ENCODE measurements around the gene C17orf100.

C17orf100 gene

GRCh38 chr17:6636616-6637457 is 14.7 kb upstream of the C17orf100 start:
- Histone ChIP-seq H3K9me3 (ENCODE audit: control insufficient read depth, insufficient read depth, low read length) (0 out of 2 replicates have a peak, but pooled peaks cover 5% of the 10 kb centered on the region), H3K36me3 (ENCODE audit: insufficient read depth, low read length) (no peaks in the 10 kb centered on the region; the same call in 1 of the 2 replicates), H3K9ac (ENCODE audit: low read depth, low read length) (no peak overlapping the region), H3K4me1 (ENCODE audit: insufficient read depth, low read length) (peaks cover 4% of the 10 kb centered on the region; the same call in 1 of the 2 replicates)

GRCh38 chr17:6637458-6637840 is 14.1 kb upstream of the C17orf100 start:
- H3K9ac ChIP-seq (ENCODE audit: low read depth, low read length) = no peak overlapping the region
- H3K4me1 ChIP-seq (ENCODE audit: insufficient read depth, low read length) = peaks cover 4% of the 10 kb centered on the region; the same call in 1 of the 2 replicates
- H3K9me3 ChIP-seq (ENCODE audit: control insufficient read depth, insufficient read depth, low read length) = 0 out of 2 replicates have a peak, but pooled peaks cover 5% of the 10 kb centered on the region
- H3K36me3 ChIP-seq (ENCODE audit: insufficient read depth, low read length) = no peaks in the 10 kb centered on the region; the same call in 1 of the 2 replicates

- no peaks in the 10 kb centered on the region; the same call in 1 of the 2 replicates for H3K36me3 ChIP-seq (ENCODE audit: insufficient read depth, low read length)
- peaks cover 4% of the 10 kb centered on the region; the same call in 1 of the 2 replicates for H3K4me1 ChIP-seq (ENCODE audit: insufficient read depth, low read length)
- 0 out of 2 replicates have a peak, but pooled peaks cover 5% of the 10 kb centered on the region for H3K9me3 ChIP-seq (ENCODE audit: control insufficient read depth, insufficient read depth, low read length)
- no peak overlapping the region for H3K9ac ChIP-seq (ENCODE audit: low read depth, low read length)
These were observed 13.3 kb upstream of the C17orf100 start for GRCh38 chr17:6638046-6638908.

- peak overlapping the region; percentile 88 for H3K9ac ChIP-seq (ENCODE audit: low read depth, low read length)
These were observed 12.5 kb upstream of the C17orf100 start for GRCh38 chr17:6639014-6639585.

GRCh38 chr17:6639586-6640535 is 11.7 kb upstream of the C17orf100 start:
- peak overlapping the region; percentile 88 for H3K9ac ChIP-seq (ENCODE audit: low read depth, low read length)
- no peaks in the 10 kb centered on the region for H3K36me3 ChIP-seq (ENCODE audit: insufficient read depth, low read length)
- peaks cover 4% of the 10 kb centered on the region; the same call in 1 of the 2 replicates for H3K4me1 ChIP-seq (ENCODE audit: insufficient read depth, low read length)
- no peaks in the 10 kb centered on the region for H3K9me3 ChIP-seq (ENCODE audit: control insufficient read depth, insufficient read depth, low read length)

More at GRCh38 chr17:6639014-6639585, 12.5 kb upstream of the C17orf100 start:
- H3K4me1 ChIP-seq (ENCODE audit: insufficient read depth, low read length) = peaks cover 4% of the 10 kb centered on the region; the same call in 1 of the 2 replicates
- H3K36me3 ChIP-seq (ENCODE audit: insufficient read depth, low read length) = no peaks in the 10 kb centered on the region; the same call in 1 of the 2 replicates
- H3K9me3 ChIP-seq (ENCODE audit: control insufficient read depth, insufficient read depth, low read length) = no peaks in the 10 kb centered on the region

GRCh38 chr17:6640536-6641246 is 10.9 kb upstream of the C17orf100 start, which contains the start of the genes KIAA0753 and TXNDC17:
Gene KIAA0753, minus strand, starts transcription at chr17:6640711. Its CDS starts 5,608 bp downstream, at chr17:6635103.
Gene TXNDC17, plus strand, starts transcription at chr17:6641060. Its CDS starts 23 bp downstream, at chr17:6641083.
- no peaks in the 10 kb centered on the region for H3K9me3 ChIP-seq (ENCODE audit: control insufficient read depth, insufficient read depth, low read length)
- no peaks in the 10 kb centered on the region; the same call in 1 of the 2 replicates for H3K36me3 ChIP-seq (ENCODE audit: insufficient read depth, low read length)
- H3K4me1 ChIP-seq (ENCODE audit: insufficient read depth, low read length) = peaks cover 4% of the 10 kb centered on the region; the same call in 1 of the 2 replicates
- peak within 1 kb of the TSS; percentile 88 for H3K9ac ChIP-seq (ENCODE audit: low read depth, low read length)

GRCh38 chr17:6641247-6641863 is 10.2 kb upstream of the C17orf100 start:
- Histone ChIP-seq H3K36me3 (ENCODE audit: insufficient read depth, low read length) (no peaks in the 10 kb centered on the region; the same call in 1 of the 2 replicates), H3K9ac (ENCODE audit: low read depth, low read length) (peak overlapping the region; percentile 88)

GRCh38 chr17:6642592-6642991 is 9.0 kb upstream of the C17orf100 start:
- H3K9ac ChIP-seq (ENCODE audit: low read depth, low read length) = no peak overlapping the region
- H3K36me3 ChIP-seq (ENCODE audit: insufficient read depth, low read length) = no peaks in the 10 kb centered on the region; the same call in 1 of the 2 replicates
- no peaks in the 10 kb centered on the region for H3K9me3 ChIP-seq (ENCODE audit: control insufficient read depth, insufficient read depth, low read length)
- H3K4me1 ChIP-seq (ENCODE audit: insufficient read depth, low read length) = peaks cover 4% of the 10 kb centered on the region; the same call in 1 of the 2 replicates

More at GRCh38 chr17:6641247-6641863, 10.2 kb upstream of the C17orf100 start:
- no peaks in the 10 kb centered on the region for H3K9me3 ChIP-seq (ENCODE audit: control insufficient read depth, insufficient read depth, low read length)
- peaks cover 4% of the 10 kb centered on the region; the same call in 1 of the 2 replicates for H3K4me1 ChIP-seq (ENCODE audit: insufficient read depth, low read length)

- Histone ChIP-seq H3K9me3 (ENCODE audit: control insufficient read depth, insufficient read depth, low read length) (no peaks in the 10 kb centered on the region), H3K36me3 (ENCODE audit: insufficient read depth, low read length) (no peaks in the 10 kb centered on the region; the same call in 1 of the 2 replicates), H3K4me1 (ENCODE audit: insufficient read depth, low read length) (peaks cover 4% of the 10 kb centered on the region; the same call in 1 of the 2 replicates), H3K9ac (ENCODE audit: low read depth, low read length) (no peak overlapping the region)
These were observed 8.0 kb upstream of the C17orf100 start for GRCh38 chr17:6643451-6644125.

- Histone ChIP-seq H3K4me1 (ENCODE audit: insufficient read depth, low read length) (no peaks in the 10 kb centered on the region; the same call in 1 of the 2 replicates), H3K9me3 (ENCODE audit: control insufficient read depth, insufficient read depth, low read length) (no peaks in the 10 kb centered on the region), H3K36me3 (ENCODE audit: insufficient read depth, low read length) (no peaks in the 10 kb centered on the region; the same call in 1 of the 2 replicates), H3K9ac (ENCODE audit: low read depth, low read length) (no peak overlapping the region)
These were observed 3.4 kb upstream of the C17orf100 start for GRCh38 chr17:6648181-6648580.

GRCh38 chr17:6651919-6652452 is 424 bp downstream of the C17orf100 start:
- Histone ChIP-seq H3K36me3 (ENCODE audit: insufficient read depth, low read length) (no peaks in the 10 kb centered on the region), H3K9ac (ENCODE audit: low read depth, low read length) (peak overlapping the region; percentile 88), H3K9me3 (ENCODE audit: control insufficient read depth, insufficient read depth, low read length) (no peaks in the 10 kb centered on the region), H3K4me1 (ENCODE audit: insufficient read depth, low read length) (no peaks in the 10 kb centered on the region; the same call in 1 of the 2 replicates)
